KMS-11 (cell line): ENCODE data around the gene C17orf100.

ENCODE experiments used
- H2AFZ ChIP-seq: fragments of 200-600 bp; sonication (generic); 2 replicates; pipeline ENCODE4 v1.6.1; 2016; ENCODE audit warnings: antibody characterized with exemption, mixed run types, low read depth
- H3K27ac ChIP-seq: fragments of 200-600 bp; sonication (generic); 2 replicates; pipeline ENCODE4 v1.6.1; 2016; ENCODE audit warnings: mild to moderate bottlenecking, mixed run types
- H3K27me3 ChIP-seq: fragments of 200-600 bp; sonication (generic); 2 replicates; pipeline ENCODE4 v1.6.1; 2017; ENCODE audit warnings: mild to moderate bottlenecking, low read depth, mixed run types, moderate library complexity; ENCODE audit not compliant: insufficient read depth
- H3K36me3 ChIP-seq: fragments of 200-600 bp; sonication (generic); 2 replicates; pipeline ENCODE4 v1.6.1; 2017; ENCODE audit warnings: mild to moderate bottlenecking, mixed run types; ENCODE audit not compliant: insufficient read depth
- H3K4me1 ChIP-seq: fragments of 200-600 bp; sonication (generic); 2 replicates; pipeline ENCODE4 v1.6.1; 2016; ENCODE audit warnings: mild to moderate bottlenecking, low read depth, mixed run types; ENCODE audit not compliant: poor library complexity, severe bottlenecking
- H3K4me2 ChIP-seq: fragments of 200-600 bp; sonication (generic); 2 replicates; pipeline ENCODE4 v1.7.0; 2016; ENCODE audit warnings: mild to moderate bottlenecking, mixed run types
- H3K4me3 ChIP-seq: fragments of 200-600 bp; sonication (generic); IDR thresholded peaks from 2 replicates; pipeline ENCODE4 v1.6.1; 2017; ENCODE audit warnings: low read depth, low read length, mixed read lengths; ENCODE audit not compliant: insufficient read depth
- H3K79me2 ChIP-seq: fragments of 200-600 bp; sonication (generic); 2 replicates; pipeline ENCODE4 v1.6.1; 2016; ENCODE audit warnings: low read depth, mixed run types; ENCODE audit not compliant: insufficient read depth
- H3K9ac ChIP-seq: fragments of 200-600 bp; sonication (generic); 2 replicates; pipeline ENCODE4 v1.6.1; 2016; ENCODE audit warnings: mild to moderate bottlenecking, mixed run types
- H4K20me1 ChIP-seq: fragments of 200-600 bp; sonication (generic); 2 replicates; pipeline ENCODE4 v1.6.1; 2016; ENCODE audit warnings: mild to moderate bottlenecking, mixed run types; ENCODE audit not compliant: insufficient read depth
- TF ChIP-seq, protein P1 (sequence below): fragments of 200-600 bp; sonication (generic); conservative IDR thresholded peaks from 2 replicates; pipeline ENCODE4 v1.6.1; 2017; ENCODE audit warnings: low read depth, mild to moderate bottlenecking, antibody characterized with exemption, low read length, moderate library complexity, mixed read lengths

Gene C17orf100

GRCh38 chr17:6684881-6685767 is 33.6 kb downstream of the C17orf100 start:
- Histone ChIP-seq H3K36me3 (no peaks in the 10 kb centered on the region), H3K4me3 (no peak overlapping the region), H3K4me2 (no peak overlapping the region), H3K27me3 (no peaks in the 10 kb centered on the region), H3K79me2 (no peaks in the 10 kb centered on the region), H2AFZ (no peak overlapping the region), H3K4me1 (no peaks in the 10 kb centered on the region), H4K20me1 (no peaks in the 10 kb centered on the region), H3K9ac (no peak overlapping the region), H3K27ac (no peak overlapping the region)
- TF ChIP-seq, protein P1, sequence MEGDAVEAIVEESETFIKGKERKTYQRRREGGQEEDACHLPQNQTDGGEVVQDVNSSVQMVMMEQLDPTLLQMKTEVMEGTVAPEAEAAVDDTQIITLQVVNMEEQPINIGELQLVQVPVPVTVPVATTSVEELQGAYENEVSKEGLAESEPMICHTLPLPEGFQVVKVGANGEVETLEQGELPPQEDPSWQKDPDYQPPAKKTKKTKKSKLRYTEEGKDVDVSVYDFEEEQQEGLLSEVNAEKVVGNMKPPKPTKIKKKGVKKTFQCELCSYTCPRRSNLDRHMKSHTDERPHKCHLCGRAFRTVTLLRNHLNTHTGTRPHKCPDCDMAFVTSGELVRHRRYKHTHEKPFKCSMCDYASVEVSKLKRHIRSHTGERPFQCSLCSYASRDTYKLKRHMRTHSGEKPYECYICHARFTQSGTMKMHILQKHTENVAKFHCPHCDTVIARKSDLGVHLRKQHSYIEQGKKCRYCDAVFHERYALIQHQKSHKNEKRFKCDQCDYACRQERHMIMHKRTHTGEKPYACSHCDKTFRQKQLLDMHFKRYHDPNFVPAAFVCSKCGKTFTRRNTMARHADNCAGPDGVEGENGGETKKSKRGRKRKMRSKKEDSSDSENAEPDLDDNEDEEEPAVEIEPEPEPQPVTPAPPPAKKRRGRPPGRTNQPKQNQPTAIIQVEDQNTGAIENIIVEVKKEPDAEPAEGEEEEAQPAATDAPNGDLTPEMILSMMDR = no peak

DNA sequence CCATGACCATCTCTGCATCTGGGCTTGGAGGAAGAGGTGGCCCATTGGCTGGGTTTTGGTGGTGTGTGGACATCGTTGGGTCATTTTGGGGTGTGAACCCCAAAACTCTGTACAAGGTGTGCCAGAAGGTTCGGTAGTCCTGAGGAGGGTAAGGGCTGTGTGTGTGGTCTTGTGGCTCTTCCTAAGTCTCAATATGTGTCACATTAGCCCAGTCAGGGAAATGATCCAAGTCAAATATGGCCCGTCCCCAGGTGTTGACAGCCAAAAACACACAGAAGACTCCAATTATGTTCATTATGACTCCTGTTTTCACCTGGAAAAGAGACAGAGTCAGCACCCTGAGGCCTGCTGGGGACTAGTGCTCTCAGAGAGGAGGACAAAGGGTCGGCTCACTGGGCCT is 34.5 kb downstream of the C17orf100 start:
- Histone ChIP-seq H3K36me3 (no peaks in the 10 kb centered on the region), H3K4me3 (no peak overlapping the region), H3K27ac (no peak overlapping the region), H3K79me2 (no peaks in the 10 kb centered on the region), H3K9ac (no peak overlapping the region), H3K27me3 (no peaks in the 10 kb centered on the region), H2AFZ (no peak overlapping the region), H3K4me1 (no peaks in the 10 kb centered on the region), H3K4me2 (no peak overlapping the region), H4K20me1 (no peaks in the 10 kb centered on the region)
- TF ChIP-seq, protein P1 = no peak

GRCh38 chr17:6688944-6689343 is 37.4 kb downstream of the C17orf100 start:
- no peak overlapping the region for H3K4me2 ChIP-seq
- H3K36me3 ChIP-seq = no peaks in the 10 kb centered on the region
- H4K20me1 ChIP-seq = no peaks in the 10 kb centered on the region
- no peak overlapping the region for H3K9ac ChIP-seq
- H3K27me3 ChIP-seq = no peaks in the 10 kb centered on the region
- H3K4me1 ChIP-seq = no peaks in the 10 kb centered on the region
- no peak overlapping the region for H3K27ac ChIP-seq
- H3K4me3 ChIP-seq = no peak overlapping the region
- TF ChIP-seq, protein P1 = no peak
- H2AFZ ChIP-seq = no peak overlapping the region
- no peaks in the 10 kb centered on the region for H3K79me2 ChIP-seq

DNA sequence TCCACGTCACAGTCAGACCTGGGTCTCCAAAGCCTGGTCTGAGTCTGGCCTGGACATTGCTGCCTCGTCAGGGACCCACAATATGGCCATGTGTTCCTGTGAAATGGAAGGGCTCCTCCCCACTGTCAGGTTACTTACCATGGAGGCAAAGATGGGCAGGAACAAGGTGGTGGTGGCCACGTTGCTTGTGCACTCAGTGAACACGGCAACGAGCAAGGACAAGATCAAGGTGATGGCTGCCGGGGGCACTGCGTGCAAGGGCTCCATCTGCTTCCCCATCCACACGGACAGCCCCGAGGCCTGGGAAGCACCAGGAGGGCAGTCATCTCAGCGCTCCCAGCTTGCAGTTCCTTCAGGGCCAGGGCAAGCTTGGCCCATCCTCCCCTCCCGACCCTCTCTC is 39.1 kb downstream of the C17orf100 start:
- H2AFZ ChIP-seq = no peak overlapping the region
- TF ChIP-seq, protein P1 = no peak
- no peaks in the 10 kb centered on the region for H3K27me3 ChIP-seq
- no peak overlapping the region for H3K27ac ChIP-seq
- no peak overlapping the region for H3K4me2 ChIP-seq
- H3K4me1 ChIP-seq = no peaks in the 10 kb centered on the region
- H3K36me3 ChIP-seq = no peaks in the 10 kb centered on the region
- no peaks in the 10 kb centered on the region for H4K20me1 ChIP-seq
- no peak overlapping the region for H3K4me3 ChIP-seq
- no peaks in the 10 kb centered on the region for H3K79me2 ChIP-seq
- H3K9ac ChIP-seq = no peak overlapping the region
